Erythroblast (primary cell): ENCODE measurements around the gene GRIP1.

Experiments
- GATA1 ChIP-seq: IDR thresholded peaks from 2 replicates; pipeline ENCODE4 v1.6.1; 2011; ENCODE audit warnings: low read depth, mild to moderate bottlenecking, control low read depth, low read length, moderate library complexity
- POLR2A ChIP-seq: IDR thresholded peaks from 2 replicates; pipeline ENCODE4 v1.6.1; 2011; ENCODE audit warnings: mild to moderate bottlenecking, low read length

DNA sequence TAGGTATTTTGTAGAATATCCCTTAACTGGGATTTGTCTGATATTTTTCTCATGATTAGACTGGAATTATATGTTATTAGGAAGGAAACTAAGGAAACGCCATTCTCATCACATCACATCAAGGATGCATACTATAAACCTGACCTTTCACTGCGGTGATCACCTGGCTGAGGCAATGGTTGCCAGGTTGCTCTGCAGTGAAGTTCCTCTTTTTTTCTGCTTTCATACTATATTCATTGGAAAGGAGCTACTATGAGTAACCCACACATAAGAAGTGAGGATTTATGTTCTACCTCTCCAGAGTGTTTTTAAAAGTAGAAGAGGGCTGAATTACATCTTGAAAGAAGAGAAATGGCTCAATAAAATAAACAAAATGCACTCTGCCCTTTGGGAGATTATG lies 31.0 kb upstream of the GRIP1 start:
- TF ChIP-seq POLR2A = no peak
- no peak for TF ChIP-seq GATA1
